Osteoblast (primary cell): Measurements from ENCODE around the gene CPED1. TPM values are rescaled to one million over a fixed set of nuclear protein-coding genes. Genes with fewer than 3 reads are reported as not detected.

Experiments
- DNase-seq: peaks from one replicate; pipeline ENCODE4 v3.0.0; 2011; ENCODE audit warnings: low spot score, mixed read lengths; ENCODE audit not compliant: insufficient read length; ENCODE audit errors: missing footprints
- H2AFZ ChIP-seq: 2 replicates; pipeline ENCODE4 v1.6.0; 2011; ENCODE audit warnings: mild to moderate bottlenecking, low read length
- H3K27ac ChIP-seq: 2 replicates; pipeline ENCODE4 v1.5.1; 2011; ENCODE audit warnings: mild to moderate bottlenecking, low read depth, low read length, moderate library complexity
- H3K27me3 ChIP-seq: 2 replicates; pipeline ENCODE4 v1.6.0; 2012; ENCODE audit warnings: mild to moderate bottlenecking, control low read depth, inconsistent platforms, low read length, moderate library complexity; ENCODE audit not compliant: insufficient read depth
- H3K36me3 ChIP-seq: 2 replicates; pipeline ENCODE4 v1.5.1; 2011; ENCODE audit warnings: mild to moderate bottlenecking, low read length, control low read depth, moderate library complexity; ENCODE audit not compliant: insufficient read depth
- H3K4me1 ChIP-seq: 2 replicates; pipeline ENCODE4 v1.5.1; 2011; ENCODE audit warnings: mild to moderate bottlenecking, low read length, control low read depth, moderate library complexity; ENCODE audit not compliant: insufficient read depth
- H3K4me2 ChIP-seq: 2 replicates; pipeline ENCODE4 v1.6.0; 2011; ENCODE audit warnings: mild to moderate bottlenecking, low read length; ENCODE audit not compliant: insufficient read depth
- H3K4me3 ChIP-seq: fragments of 200-600 bp; sonication (generic); 3 replicates; pipeline ENCODE4 v1.5.1; 2012; ENCODE audit warnings: mild to moderate bottlenecking, low read length, inconsistent platforms; ENCODE audit not compliant: insufficient read depth
- H3K79me2 ChIP-seq: 2 replicates; pipeline ENCODE4 v1.6.0; 2012; ENCODE audit warnings: mild to moderate bottlenecking, low read length, control low read depth, inconsistent platforms; ENCODE audit not compliant: insufficient read depth
- H3K9me3 ChIP-seq: 2 replicates; pipeline ENCODE4 v1.5.1; 2011; ENCODE audit warnings: low read depth, low read length, control low read depth
- H4K20me1 ChIP-seq: 2 replicates; pipeline ENCODE4 v1.6.0; 2012; ENCODE audit warnings: mild to moderate bottlenecking, low read length, control low read depth; ENCODE audit not compliant: insufficient read depth
- CTCF ChIP-seq: IDR thresholded peaks from 2 replicates; pipeline ENCODE4 v1.5.1; 2011; ENCODE audit warnings: mild to moderate bottlenecking, low read depth, low read length, moderate library complexity; ENCODE audit errors: extremely low read depth
- total RNA-seq: library from RNA; depleted of rRNA; stranded (reverse); fragments of >200 nt; gene quantifications from 2 replicates; pipeline ENCODE4 v1.2.3, GENCODE V29; 2012

Gene CPED1
- total RNA-seq, 1 donor, result 30.8 TPM

DNA sequence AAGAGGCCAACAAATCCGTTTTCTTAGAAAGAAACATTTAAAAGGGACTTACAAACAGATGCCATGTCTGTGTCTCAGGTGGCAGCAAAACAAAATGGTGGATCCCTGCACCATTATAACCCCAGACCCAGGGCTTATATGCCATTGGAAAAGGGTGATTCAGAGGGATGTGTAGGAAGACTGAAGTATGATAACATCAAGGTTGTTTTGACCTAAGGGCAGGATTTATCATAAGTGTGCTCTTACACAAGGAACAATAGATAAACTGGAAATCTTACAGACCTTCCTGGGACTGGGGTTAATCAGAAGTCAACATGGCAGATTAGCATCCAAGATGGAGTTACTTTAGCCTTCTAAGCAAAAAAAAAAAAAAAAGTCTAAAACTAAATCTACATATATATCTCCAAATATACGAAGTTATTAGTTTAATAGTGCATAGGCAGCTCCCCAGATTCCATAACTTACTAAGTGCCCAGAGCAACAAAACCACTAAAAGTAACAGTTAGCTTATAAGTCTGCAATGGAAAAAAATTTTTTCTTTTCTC is 306.0 kb downstream of the CPED1 start:
- Histone ChIP-seq H3K4me3 (no peak overlapping the region), H3K27ac (no peak overlapping the region), H3K36me3 (no peaks in the 10 kb centered on the region), H4K20me1 (no peaks in the 10 kb centered on the region), H2AFZ (no peak overlapping the region), H3K27me3 (no peaks in the 10 kb centered on the region), H3K4me1 (peaks cover 14% of the 10 kb centered on the region), H3K79me2 (no peaks in the 10 kb centered on the region), H3K4me2 (no peak overlapping the region), H3K9me3 (no peaks in the 10 kb centered on the region)
- no peak for DNase-seq
- no peak for TF ChIP-seq CTCF

DNA sequence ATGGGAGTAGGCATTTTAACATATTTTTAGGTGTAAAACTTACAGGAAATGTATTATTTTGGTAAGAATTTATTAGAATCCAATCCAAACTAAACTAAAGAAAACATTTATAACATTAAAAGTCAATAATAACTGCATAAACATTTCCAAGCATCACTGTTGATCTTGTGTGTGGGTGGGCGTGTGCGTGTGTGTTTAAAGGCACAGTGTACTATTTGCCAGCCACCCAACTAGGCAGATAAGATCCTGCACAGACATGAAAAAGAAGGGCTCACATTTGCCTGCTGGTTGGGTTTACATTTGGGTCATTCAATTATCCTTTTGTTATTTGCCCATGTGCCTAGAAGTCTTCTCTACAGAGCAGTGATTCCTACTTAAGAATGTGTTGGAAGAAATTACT is 309.3 kb downstream of the CPED1 start:
- Histone ChIP-seq H3K79me2 (no peaks in the 10 kb centered on the region), H4K20me1 (no peaks in the 10 kb centered on the region), H3K27me3 (no peaks in the 10 kb centered on the region)

DNA sequence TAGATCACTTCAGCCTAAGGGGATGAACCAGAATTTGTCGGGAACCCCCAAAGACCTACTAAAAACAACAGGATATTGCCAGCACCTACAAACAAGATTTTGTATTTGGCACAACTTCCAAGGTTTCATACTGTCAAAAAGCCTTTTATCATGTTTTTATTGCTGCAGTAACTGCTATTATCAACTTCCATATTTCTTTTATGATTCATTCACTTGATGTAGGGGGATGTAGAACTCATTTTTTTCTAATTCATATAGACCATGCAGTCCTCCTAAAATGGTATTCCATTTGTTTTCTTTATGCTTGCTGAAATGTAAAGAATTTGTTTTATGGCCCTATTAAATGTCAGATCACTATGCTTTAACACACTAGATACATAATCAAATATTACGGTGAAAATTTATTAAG is 310.3 kb downstream of the CPED1 start:
- no peaks in the 10 kb centered on the region for H4K20me1 ChIP-seq

More for the DNA sequence above, 309.3 kb downstream of the CPED1 start:
- Histone ChIP-seq H3K4me1 (peaks cover 35% of the 10 kb centered on the region), H3K4me2 (no peak overlapping the region), H3K27ac (no peak overlapping the region), H2AFZ (peak overlapping the region; percentile 20), H3K4me3 (no peak overlapping the region), H3K9me3 (no peaks in the 10 kb centered on the region), H3K36me3 (no peaks in the 10 kb centered on the region)
- no peak for TF ChIP-seq CTCF
- DNase-seq, result no peak

More for the DNA sequence above, 310.3 kb downstream of the CPED1 start:
- no peak for DNase-seq
- no peak for TF ChIP-seq CTCF
- H2AFZ ChIP-seq, result no peak overlapping the region
- H3K79me2 ChIP-seq, result no peaks in the 10 kb centered on the region
- H3K4me3 ChIP-seq, result no peak overlapping the region
- no peaks in the 10 kb centered on the region for H3K36me3 ChIP-seq
- no peak overlapping the region for H3K4me2 ChIP-seq
- peaks cover 39% of the 10 kb centered on the region for H3K4me1 ChIP-seq
- H3K9me3 ChIP-seq, result no peaks in the 10 kb centered on the region
- no peak overlapping the region for H3K27ac ChIP-seq
- no peaks in the 10 kb centered on the region for H3K27me3 ChIP-seq
